Ishikawa (cell line): ENCODE results near the gene MICOS13.

Experiments used
- CEBPB ChIP-seq: IDR thresholded peaks from 2 replicates; pipeline ENCODE4 v1.6.1; 2012
- CREB1 ChIP-seq: IDR thresholded peaks from 2 replicates; pipeline ENCODE4 v1.6.1; 2012; ENCODE audit warnings: low read depth
- EP300 ChIP-seq: IDR thresholded peaks from 2 replicates; pipeline ENCODE4 v1.6.1; 2012; ENCODE audit warnings: borderline replicate concordance
- FOXM1 ChIP-seq: IDR thresholded peaks from 2 replicates; pipeline ENCODE4 v1.6.1; 2012; ENCODE audit warnings: low read depth, borderline replicate concordance
- MAX ChIP-seq: IDR thresholded peaks from 2 replicates; pipeline ENCODE4 v1.6.1; 2012
- NFIC ChIP-seq: IDR thresholded peaks from 2 replicates; pipeline ENCODE4 v1.6.1; 2012
- RAD21 ChIP-seq: IDR thresholded peaks from 2 replicates; pipeline ENCODE4 v1.6.1; 2012; ENCODE audit warnings: low read depth
- REST ChIP-seq: IDR thresholded peaks from 2 replicates; pipeline ENCODE4 v1.6.1; 2012; ENCODE audit warnings: low read depth, mild to moderate bottlenecking
- TAF1 ChIP-seq: IDR thresholded peaks from 2 replicates; pipeline ENCODE4 v1.6.1; 2012; ENCODE audit warnings: low read depth, mild to moderate bottlenecking
- TEAD4 ChIP-seq: IDR thresholded peaks from 2 replicates; pipeline ENCODE4 v1.6.1; 2012
- YY1 ChIP-seq: IDR thresholded peaks from 2 replicates; pipeline ENCODE4 v1.6.1; 2012; ENCODE audit warnings: low read depth
- ZBTB7A ChIP-seq: IDR thresholded peaks from 2 replicates; pipeline ENCODE4 v1.6.1; 2012; ENCODE audit warnings: low read depth
- TF ChIP-seq, protein P1 (sequence below): IDR thresholded peaks from 2 replicates; pipeline ENCODE4 v1.6.1; 2012

DNA sequence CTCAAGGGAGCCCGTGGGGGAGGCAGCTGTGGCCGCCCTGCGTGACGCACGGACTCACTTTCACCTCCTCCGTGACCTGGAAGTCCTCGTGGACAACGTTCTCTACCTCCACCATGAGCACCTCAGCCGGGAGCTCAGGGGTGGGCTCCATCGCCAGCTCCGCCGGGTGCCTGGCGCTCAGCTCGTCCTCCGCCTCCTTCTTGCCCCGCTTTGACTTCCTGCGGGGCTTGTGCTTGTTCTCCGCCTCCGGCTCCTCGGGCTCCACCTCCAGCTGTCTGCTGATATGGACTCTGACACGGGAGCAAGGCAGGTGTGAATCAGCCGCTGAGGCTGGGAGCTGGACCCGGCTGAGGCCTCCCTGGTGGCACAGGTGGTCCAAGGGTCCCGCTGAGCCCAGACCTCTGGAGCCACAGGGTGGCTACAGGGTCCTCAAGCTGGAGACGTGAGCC lies 31.4 kb upstream of the MICOS13 start:
- no peak for TF ChIP-seq NFIC
- no peak for TF ChIP-seq EP300
- TF ChIP-seq MAX, result no peak
- TF ChIP-seq RAD21, result no peak
- TF ChIP-seq, protein P1, sequence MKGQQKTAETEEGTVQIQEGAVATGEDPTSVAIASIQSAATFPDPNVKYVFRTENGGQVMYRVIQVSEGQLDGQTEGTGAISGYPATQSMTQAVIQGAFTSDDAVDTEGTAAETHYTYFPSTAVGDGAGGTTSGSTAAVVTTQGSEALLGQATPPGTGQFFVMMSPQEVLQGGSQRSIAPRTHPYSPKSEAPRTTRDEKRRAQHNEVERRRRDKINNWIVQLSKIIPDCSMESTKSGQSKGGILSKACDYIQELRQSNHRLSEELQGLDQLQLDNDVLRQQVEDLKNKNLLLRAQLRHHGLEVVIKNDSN, result no peak
- no peak for TF ChIP-seq TEAD4
- TF ChIP-seq YY1, result no peak
- TF ChIP-seq ZBTB7A, result no peak
- TF ChIP-seq REST, result no peak
- no peak for TF ChIP-seq TAF1
- TF ChIP-seq CEBPB, result no peak
- TF ChIP-seq FOXM1, result no peak
- TF ChIP-seq CREB1, result no peak
